GM12878 (cell line): ENCODE data around the gene UBXN7.

Source experiments
- ATF3 ChIP-seq: IDR thresholded peaks from 2 replicates; pipeline ENCODE4 v1.6.1; 2011; ENCODE audit warnings: low read depth, mild to moderate bottlenecking, low read length, moderate library complexity, borderline replicate concordance; ENCODE audit errors: extremely low read depth
- BCL11A ChIP-seq: IDR thresholded peaks from 2 replicates; pipeline ENCODE4 v1.6.1; 2011; ENCODE audit warnings: low read depth, low read length
- CREB1 ChIP-seq: IDR thresholded peaks from 2 replicates; pipeline ENCODE4 v1.6.1; 2012; ENCODE audit warnings: low read depth, mild to moderate bottlenecking, inconsistent platforms
- CTCF ChIP-seq, 3 experiments: IDR thresholded peaks in 2 of 3; conservative IDR thresholded peaks in 1 of 3; 2 replicates each; pipeline ENCODE4 v1.5.1; 2011; ENCODE audit warnings: low read depth in 3 of 3, low read length in 3 of 3, mild to moderate bottlenecking in 3 of 3, control low read depth in 2 of 3, moderate library complexity in 2 of 3, inconsistent platforms in 1 of 3, mixed read lengths in 1 of 3; ENCODE audit not compliant: control insufficient read depth in 2 of 3, insufficient read depth in 1 of 3; ENCODE audit errors: extremely low read depth in 1 of 3
- EP300 ChIP-seq, 2 experiments: fragments of 150-350 bp in 1 of 2; IDR thresholded peaks; 2 replicates each; pipeline ENCODE4 v1.6.1; 2011 to 2012; ENCODE audit warnings: low read depth in 2 of 2, low read length in 2 of 2, borderline replicate concordance in 1 of 2, improper control_type of control experiment in 1 of 2, inconsistent platforms in 1 of 2; ENCODE audit not compliant: control insufficient read depth in 1 of 2
- LARP7 ChIP-seq: fragments of 450-650 bp; IDR thresholded peaks from 2 replicates; pipeline ENCODE4 v1.6.1; 2017; ENCODE audit warnings: mild to moderate bottlenecking
- POLR2A ChIP-seq: IDR thresholded peaks from 2 replicates; pipeline ENCODE4 v1.6.1; 2011; ENCODE audit warnings: low read depth, mild to moderate bottlenecking, low read length
- SIN3A ChIP-seq: IDR thresholded peaks from 2 replicates; pipeline ENCODE4 v1.6.1; 2012; ENCODE audit warnings: low read depth, low read length, improper control_type of control experiment
- SIX5 ChIP-seq: IDR thresholded peaks from 2 replicates; pipeline ENCODE4 v1.6.1; 2011; ENCODE audit warnings: mild to moderate bottlenecking, low read depth, low read length, moderate library complexity; ENCODE audit not compliant: severe bottlenecking
- SMARCA5 ChIP-seq: fragments of 450-650 bp; IDR thresholded peaks from 2 replicates; pipeline ENCODE4 v1.6.1; 2017; ENCODE audit warnings: mild to moderate bottlenecking
- SMC3 ChIP-seq: IDR thresholded peaks from 2 replicates; pipeline ENCODE4 v1.6.1; 2011; ENCODE audit warnings: low read length, improper control_type of control experiment, borderline replicate concordance

GRCh38 chr3:196360586-196360985 lies 71.6 kb downstream of the UBXN7 start:
- no peak for TF ChIP-seq SMC3
- TF ChIP-seq SIX5, result no peak
- TF ChIP-seq ATF3, result no peak
- TF ChIP-seq CTCF (IDR thresholded peaks at IDR 0.05 in 2 of 3, conservative IDR thresholded peaks at IDR 0.05 in 1 of 3; ENCODE audit: control insufficient read depth in 2 of 3, extremely low read depth in 1 of 3, insufficient read depth in 1 of 3, low read depth in 3 of 3, low read length in 3 of 3), result no peak
- no peak for TF ChIP-seq BCL11A
- TF ChIP-seq POLR2A, result no peak
- no peak for TF ChIP-seq SIN3A
- no peak for TF ChIP-seq LARP7
- TF ChIP-seq SMARCA5, result no peak
- TF ChIP-seq EP300 (IDR thresholded peaks at IDR 0.05; ENCODE audit: borderline replicate concordance in 1 of 2, control insufficient read depth in 1 of 2, low read depth in 2 of 2, low read length in 2 of 2), result no peak
- no peak for TF ChIP-seq CREB1
